Fibroblast of the conjunctiva (primary cell): Measurements from ENCODE around the gene GALNT9.
"Not testable (repeated sequence)": the region's sequence is repeated elsewhere in the genome, so short reads cannot be mapped to it uniquely, and the experiment has no call there.

Experiments used
- DNase-seq: peaks from one replicate; pipeline ENCODE4 v3.0.0-alpha.2; 2010; ENCODE audit warnings: low read depth

The GALNT9 gene

DNA sequence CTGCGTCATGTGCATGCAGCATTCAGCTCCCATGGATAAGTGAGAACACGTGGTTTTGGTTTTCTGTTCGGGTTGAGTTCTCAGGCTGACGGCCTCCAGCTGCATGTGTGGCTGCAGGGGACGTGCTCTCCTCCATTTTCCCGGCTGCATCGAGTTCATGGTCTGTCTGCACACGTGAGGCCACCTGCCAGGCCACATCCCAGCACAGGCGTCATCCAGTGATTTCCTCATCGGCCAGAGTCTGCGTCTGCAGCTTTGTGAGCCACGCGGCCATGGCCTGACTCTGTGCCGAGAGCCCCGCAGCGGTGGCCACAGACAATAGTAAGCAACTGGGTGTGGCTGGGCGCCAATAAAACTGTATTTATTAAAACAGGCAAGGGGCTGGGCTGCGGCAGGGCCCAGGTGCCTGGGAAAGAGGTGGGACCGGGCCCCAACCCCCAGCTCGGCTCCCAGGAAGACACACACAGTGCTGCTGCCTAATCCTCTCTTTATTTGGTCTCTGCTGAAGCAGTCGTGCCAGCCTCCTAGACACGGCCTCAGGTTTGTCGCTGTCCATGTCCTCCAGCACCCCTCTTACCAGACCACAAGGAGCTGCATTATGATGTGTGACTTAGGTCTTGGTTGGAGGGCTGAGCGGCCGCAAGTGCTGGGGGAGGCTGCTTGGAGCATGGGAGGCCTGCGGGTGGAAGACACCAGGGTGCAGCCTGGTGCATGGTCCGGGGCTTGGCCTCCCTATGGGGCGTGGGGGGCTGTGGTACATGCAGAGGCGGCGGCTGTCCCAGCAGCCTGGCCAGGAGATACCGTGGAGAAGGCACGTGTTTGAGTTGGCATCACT is 133.1 kb downstream of the GALNT9 start:
- DNase-seq: no peak

DNA sequence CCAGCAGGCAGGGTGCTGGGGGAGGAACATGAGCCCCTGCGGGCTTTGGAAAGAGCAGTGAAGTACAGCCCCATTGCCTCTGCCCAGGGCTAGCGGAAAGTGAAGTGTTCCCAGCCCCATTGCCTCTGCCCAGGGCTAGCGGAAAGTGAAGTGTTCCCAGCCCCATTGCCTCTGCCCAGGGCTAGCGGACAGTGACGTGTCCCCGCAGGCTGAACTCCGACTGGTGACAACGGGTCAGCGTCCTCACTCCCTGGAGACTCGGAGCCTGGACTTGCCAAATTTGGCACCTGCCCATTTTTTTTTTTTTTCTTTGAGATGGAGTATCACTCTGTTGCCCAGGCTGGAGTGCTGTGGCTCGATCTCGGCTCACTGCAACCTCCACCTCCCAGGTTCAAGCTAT is 134.1 kb downstream of the GALNT9 start:
- not testable (repeated sequence) for DNase-seq

DNA sequence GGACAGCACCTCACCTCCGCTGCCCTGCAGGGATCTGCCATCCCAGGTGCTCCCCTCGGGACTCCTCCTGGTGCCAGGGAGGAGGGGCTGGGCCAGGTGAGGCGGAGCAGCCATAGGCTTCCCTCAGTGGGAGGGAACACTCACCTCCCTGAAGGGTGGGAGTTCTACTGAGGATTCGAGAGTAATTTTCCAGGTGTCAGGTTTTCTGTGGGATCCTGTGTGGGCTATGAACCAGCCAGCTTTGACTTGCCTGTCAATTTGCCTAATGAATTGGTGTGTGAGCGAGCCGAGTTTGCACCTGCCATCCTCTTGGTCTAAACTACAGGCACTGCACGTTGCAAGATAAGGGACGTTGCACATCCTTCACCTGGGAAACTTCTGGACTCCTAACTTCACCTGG is 134.8 kb downstream of the GALNT9 start:
- DNase-seq: no peak

GRCh38 chr12:132194056-132194455 is 135.3 kb downstream of the GALNT9 start:
- DNase-seq: no peak

- DNase-seq: no peak
Observed at GRCh38 chr12:132191715-132192553, 137.5 kb downstream of the GALNT9 start.

DNA sequence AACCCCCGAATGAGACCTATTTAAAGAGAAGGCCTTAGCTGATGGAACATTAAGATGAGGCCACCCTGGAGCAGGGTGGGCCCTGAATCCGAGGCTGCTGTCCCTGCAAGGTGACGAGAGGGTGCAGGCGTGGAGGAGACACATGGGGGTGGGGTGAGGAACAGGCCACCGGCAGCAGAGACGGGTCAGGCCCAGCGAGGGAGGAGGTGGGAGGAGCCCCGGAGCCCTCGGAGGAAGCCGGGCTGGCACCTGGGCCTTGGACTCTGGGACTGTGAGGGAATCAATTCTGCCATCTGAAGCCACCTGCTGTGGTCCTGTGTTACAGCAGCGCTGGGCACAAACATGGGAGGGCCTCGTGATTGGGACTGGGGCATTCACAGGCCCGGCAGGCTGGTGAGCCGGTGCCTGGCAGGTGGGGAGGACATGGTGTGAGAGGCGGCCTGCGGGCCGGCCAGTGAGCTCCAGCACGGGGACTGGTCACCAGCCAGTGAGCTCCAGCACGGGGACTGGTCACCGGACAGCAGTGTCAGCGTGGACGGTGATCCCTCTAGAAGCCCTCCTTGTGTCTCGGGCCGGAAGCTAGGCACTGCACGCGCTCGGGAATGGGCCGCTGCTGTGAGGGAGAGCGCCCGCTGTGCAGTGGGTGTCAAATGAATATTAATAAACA is 138.4 kb downstream of the GALNT9 start:
- no peak for DNase-seq

- DNase-seq: no peak
Observed at GRCh38 chr12:132190012-132190755, 139.2 kb downstream of the GALNT9 start.

GRCh38 chr12:132189378-132190011 is 139.9 kb downstream of the GALNT9 start:
- peak; percentile 72 for DNase-seq

DNA sequence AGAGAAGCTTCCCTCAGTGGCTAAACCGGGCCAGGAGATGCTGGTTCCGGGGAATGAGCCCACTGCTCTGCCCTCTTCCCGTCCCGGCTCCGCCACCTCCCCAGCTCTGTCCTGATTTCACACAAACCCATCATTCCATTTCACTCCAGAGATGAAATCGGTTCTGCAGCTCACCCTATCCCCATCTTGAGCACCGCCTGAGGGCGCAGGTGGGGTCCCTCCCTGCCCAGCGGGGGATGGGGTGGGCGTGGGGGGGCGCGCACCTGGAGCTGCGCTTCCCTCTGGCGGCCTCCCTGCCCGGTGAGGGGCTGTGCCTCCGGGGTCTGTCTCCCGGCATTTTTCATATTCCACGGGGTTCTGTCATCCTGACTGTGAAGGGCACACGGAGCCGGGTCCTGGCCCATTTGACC is 140.5 kb downstream of the GALNT9 start:
- DNase-seq: no peak

DNA sequence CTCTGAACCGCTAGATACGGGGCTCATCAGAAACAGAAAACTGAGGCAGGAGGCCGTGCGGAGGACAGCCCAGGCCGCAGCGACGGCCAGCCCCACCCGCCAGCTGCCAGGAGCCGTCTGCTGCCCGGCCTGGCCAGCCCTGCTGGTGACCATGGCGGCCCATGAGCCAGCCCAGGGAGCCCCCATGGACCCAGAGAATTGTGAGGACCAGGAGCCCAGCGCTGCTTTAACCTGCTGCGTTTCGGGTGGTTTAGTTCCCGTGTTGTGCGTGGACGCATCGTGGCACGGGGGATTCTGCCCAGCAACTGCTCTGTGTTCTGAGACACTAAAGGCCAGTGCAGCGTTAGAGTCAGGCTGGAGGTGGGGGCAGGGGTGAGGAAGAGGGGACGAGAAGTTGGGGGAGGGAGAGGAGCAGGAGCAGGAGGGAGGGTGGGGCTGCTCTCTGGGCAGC is 140.9 kb downstream of the GALNT9 start:
- DNase-seq: no peak

GRCh38 chr12:132187646-132188450 is 141.5 kb downstream of the GALNT9 start:
- no peak for DNase-seq

GRCh38 chr12:132186857-132187620 is 142.3 kb downstream of the GALNT9 start:
- no peak for DNase-seq

DNA sequence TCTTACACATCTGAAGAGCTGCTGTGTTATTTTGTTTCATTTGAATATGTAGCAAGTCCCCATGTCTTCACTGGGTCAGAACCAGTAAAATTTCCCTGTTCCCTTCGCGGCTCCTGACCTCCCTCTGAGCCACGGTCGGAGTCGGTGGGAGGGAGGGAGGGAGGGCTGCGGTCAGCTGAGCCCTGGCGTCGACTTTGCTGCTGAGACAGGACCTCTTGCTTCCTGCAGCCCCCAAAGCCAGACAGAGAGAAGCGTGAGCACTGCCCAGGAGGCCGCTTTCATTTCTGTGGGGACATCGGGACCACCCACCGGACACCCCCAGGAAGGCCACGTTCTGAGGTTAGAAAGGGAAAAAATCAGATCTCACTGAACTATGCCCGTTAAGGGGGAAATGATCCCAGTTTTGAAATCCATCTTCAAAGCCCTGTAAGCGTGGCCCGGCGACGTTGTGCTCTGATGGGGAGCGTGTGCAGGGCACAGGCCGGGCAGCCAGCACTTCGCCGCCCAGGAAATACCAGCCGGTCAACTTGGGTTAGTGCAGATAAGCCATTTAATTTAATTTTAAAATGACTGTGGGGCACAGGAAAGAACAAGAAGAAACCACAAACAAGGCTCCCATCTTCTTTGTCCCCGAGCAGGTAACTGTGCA is 143.1 kb downstream of the GALNT9 start:
- no peak for DNase-seq

GRCh38 chr12:132185705-132186104 is 143.7 kb downstream of the GALNT9 start:
- DNase-seq: no peak

DNA sequence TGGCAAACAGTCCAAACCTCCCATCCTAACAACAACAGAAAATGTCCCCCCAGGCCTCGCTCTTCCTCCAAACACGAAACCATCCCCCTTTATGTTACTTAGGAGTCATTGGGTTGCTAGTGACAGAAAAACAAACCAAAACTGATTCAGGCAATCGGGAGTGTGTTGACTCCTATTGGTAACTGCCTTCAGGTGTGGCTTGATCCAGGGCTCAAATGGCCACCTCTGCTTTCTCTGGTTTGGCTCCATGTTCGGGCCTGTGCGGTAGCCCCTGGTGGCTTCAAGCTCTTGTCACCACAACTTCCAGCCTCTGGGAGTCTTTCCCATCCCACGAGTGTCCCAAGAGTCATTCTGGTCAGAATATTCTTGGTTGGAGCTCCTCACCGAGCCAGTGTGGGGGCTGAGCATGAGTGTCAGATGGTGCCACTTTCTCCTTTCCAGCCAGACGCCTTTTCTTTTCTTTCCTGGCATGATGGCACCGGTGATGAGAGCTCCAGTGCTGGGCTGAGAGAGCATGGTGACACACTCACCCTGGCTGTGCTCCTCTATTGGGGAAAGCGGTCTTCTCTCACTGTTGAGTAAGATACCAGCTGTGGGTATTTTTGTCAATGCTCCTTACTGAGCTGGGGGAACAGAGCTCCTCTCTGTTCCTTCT is 146.6 kb downstream of the GALNT9 start:
- no peak for DNase-seq

DNA sequence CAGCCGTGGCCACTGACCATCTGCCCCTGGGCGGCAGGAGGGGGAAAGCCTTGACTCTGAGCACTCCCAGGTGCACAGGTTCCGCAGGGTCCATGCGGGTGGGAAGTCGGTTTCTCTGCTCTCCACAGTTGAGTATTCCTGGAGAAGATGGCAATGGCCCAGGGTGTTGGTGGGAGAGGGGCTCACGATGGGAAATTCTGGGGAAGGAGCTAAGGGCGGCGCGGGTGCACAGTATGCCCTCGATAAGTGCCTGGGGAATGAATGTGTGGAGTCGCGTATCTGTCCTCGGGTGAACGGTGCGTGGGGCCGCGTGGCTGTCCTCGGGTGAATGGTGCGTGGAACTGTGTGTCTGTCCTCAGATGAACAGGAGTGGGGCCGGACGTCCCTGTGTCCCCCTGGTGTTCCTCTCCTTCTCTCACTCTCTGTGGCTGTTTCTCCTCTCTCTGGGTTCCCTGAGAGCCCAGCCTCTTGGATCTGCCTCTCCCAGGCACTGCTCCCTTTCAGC is 147.1 kb downstream of the GALNT9 start:
- no peak for DNase-seq

GRCh38 chr12:132181570-132182200 is 147.7 kb downstream of the GALNT9 start:
- DNase-seq: no peak
